Breast epithelium (tissue), 3 donors: ENCODE measurements around the gene SSBP4.

Source experiments
- CTCF ChIP-seq, 3 donors: fragments of 450-650 bp; IDR thresholded peaks; one replicate each; pipeline ENCODE4 v1.5.1; 2016 to 2017; ENCODE audit warnings: antibody characterized with exemption in 3 of 3, mild to moderate bottlenecking in 3 of 3, moderate library complexity in 3 of 3
- POLR2A ChIP-seq: fragments of 450-650 bp; IDR thresholded peaks from one replicate; pipeline ENCODE4 v1.6.1; 2016; ENCODE audit warnings: antibody characterized with exemption, mild to moderate bottlenecking, moderate library complexity
- POLR2AphosphoS5 ChIP-seq, 3 donors: sonication (generic); formaldehyde crosslinking; IDR thresholded peaks; one replicate each; pipeline ENCODE4 v1.6.1; 2017; ENCODE audit warnings: antibody characterized with exemption in 3 of 3

DNA sequence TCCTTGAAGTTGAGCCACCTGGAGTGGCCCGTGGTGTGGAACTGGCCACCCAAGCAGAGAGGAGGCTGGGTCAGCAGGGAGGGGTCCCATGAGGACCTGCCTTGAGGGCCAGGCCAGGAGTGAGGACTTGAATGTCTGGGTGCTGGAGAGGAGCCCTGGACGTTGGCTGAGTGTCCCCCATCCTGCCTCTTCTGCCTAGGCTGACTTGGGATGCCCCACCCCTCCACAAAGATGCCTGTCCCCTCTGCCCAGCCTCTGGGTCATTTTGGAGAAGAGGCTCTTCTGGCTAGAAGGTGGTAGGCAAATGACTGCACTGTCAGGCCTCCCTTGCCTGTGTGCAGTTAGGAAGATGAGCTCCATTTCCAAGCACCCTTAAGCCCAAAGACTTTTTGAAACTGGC, 1.7 kb downstream of the SSBP4 start:
- TF ChIP-seq CTCF (IDR thresholded peaks at IDR 0.05) (no peak), POLR2AphosphoS5 (IDR thresholded peaks at IDR 0.05) (no peak), POLR2A (no peak)
